ENCODE data around the gene SNX24.
"Not testable (repeated sequence)": the region's sequence is repeated elsewhere in the genome, so short reads cannot be mapped to it uniquely, and the experiment has no call there.

SNX24 gene

DNA sequence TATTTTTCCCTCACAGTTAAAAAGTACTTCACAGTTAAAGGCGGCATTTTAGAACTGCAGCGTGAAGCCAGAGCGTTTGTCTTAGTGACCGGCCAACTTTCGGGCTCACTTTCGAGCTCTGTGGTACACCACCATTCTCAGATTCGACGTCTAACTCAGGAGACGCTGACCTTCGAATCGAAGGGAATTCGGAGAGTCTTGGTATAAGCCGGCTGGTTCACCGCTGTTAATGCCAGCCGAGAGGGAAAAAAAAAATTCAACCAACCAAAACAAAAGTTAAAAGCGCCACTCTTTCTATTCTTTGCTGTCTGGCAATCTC lies 544 bp upstream of the SNX24 start:
- Histone ChIP-seq H3K4me1 (ENCODE audit: control insufficient read depth in 1 of 2, insufficient read depth in 2 of 2, low read length in 2 of 2) (peaks cover 8 to 9% of the 10 kb centered on the region in 2 donors), H3K9me3 (ENCODE audit: control insufficient read depth in 1 of 2, low read length in 2 of 2) (no peaks in the 10 kb centered on the region), H3K4me3 (ENCODE audit: low read depth in 1 of 2, low read length in 2 of 2) (peak overlapping the region; percentile 88 to 93), H3K36me3 (ENCODE audit: control insufficient read depth in 1 of 2, insufficient read depth in 2 of 2, low read length in 2 of 2) (peaks cover 0 to 6% of the 10 kb centered on the region in 2 donors), H3K27me3 (ENCODE audit: low read depth, low read length) (no peaks in the 10 kb centered on the region), H3K27ac (ENCODE audit: low read length) (peak overlapping the region; percentile 82)

DNA sequence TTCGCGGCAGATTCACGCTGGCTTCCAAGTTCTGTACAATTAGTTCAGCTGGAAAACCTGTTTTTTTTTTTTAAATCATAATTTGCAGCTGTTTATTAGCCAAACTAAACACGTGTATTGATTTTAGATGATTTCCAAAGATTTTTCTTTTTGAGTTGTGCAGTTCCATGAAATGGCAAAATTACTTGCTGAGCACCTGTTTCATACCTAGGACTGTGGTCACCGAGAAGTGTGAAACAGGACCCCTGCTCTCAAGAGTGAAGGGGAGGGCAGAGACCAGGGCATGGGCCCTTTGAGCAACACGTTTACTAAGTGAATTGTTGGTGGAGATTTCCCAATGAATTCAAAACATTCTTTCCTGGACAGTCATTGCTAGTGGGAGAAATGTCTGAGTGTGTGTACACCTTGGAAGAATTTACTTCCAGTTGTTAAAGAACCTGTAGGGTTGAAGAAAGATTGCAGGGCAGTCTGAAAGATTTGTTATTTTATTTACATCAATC lies 688 bp downstream of the SNX24 start:
- Histone ChIP-seq H3K9me3 (ENCODE audit: control insufficient read depth in 1 of 2, low read length in 2 of 2) (no peaks in the 10 kb centered on the region), H3K4me3 (ENCODE audit: low read depth in 1 of 2, low read length in 2 of 2) (peak overlapping the region; percentile 69 to 93), H3K27ac (ENCODE audit: low read length) (peak overlapping the region; percentile 76), H3K4me1 (ENCODE audit: control insufficient read depth in 1 of 2, insufficient read depth in 2 of 2, low read length in 2 of 2) (peaks cover 8 to 9% of the 10 kb centered on the region in 2 donors), H3K27me3 (ENCODE audit: low read depth, low read length) (no peaks in the 10 kb centered on the region), H3K36me3 (ENCODE audit: control insufficient read depth in 1 of 2, insufficient read depth in 2 of 2, low read length in 2 of 2) (peaks cover 0 to 6% of the 10 kb centered on the region in 2 donors)

DNA sequence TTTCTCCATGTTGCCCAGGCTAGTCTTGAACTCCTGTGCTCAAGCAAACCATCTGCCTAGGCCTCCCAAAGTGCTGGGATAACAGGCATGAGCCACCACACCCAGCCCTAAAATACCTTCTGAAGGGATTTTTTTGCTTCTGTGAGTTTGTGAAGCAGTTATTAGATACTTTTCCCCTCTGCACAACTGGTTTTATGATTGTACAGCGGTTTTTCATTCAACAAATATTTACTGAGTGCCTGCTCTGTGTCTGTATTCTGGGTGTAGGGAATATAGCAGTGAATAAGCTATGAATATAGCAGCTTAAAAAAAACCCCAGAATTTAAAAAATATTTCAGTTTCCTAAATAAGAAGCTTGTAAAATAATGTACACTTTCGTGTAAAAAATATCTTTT lies 2.3 kb downstream of the SNX24 start:
- peaks cover 0 to 6% of the 10 kb centered on the region in 2 donors for H3K36me3 ChIP-seq (ENCODE audit: control insufficient read depth in 1 of 2, insufficient read depth in 2 of 2, low read length in 2 of 2)
- H3K4me1 ChIP-seq (ENCODE audit: control insufficient read depth in 1 of 2, insufficient read depth in 2 of 2, low read length in 2 of 2) = peaks cover 8 to 9% of the 10 kb centered on the region in 2 donors
- H3K27me3 ChIP-seq (ENCODE audit: low read depth, low read length) = no peaks in the 10 kb centered on the region
- H3K27ac ChIP-seq (ENCODE audit: low read length) = no peak overlapping the region
- H3K4me3 ChIP-seq (ENCODE audit: low read depth in 1 of 2, low read length in 2 of 2) = no peak overlapping the region
- no peaks in the 10 kb centered on the region for H3K9me3 ChIP-seq (ENCODE audit: control insufficient read depth in 1 of 2, low read length in 2 of 2)

DNA sequence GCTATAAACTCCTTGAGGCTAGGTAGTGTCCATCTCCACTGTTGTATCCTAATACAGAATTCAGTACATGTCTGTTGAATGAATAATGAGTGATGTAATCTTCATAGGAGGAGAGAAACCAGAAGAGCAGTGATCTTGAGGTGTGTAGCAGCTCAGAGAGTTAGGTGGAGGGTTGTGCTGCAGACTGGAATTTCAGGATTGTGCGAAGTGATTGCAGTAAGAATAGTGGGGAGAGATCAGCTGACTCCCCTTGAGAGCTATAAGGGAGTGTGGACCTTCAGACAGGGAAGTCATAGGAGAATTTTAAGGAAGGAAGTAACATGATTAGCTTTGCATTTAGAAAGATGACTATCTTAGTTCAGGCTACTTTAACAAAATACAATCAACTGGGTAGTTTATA lies 4.4 kb downstream of the SNX24 start:
- H3K4me1 ChIP-seq (ENCODE audit: control insufficient read depth in 1 of 2, insufficient read depth in 2 of 2, low read length in 2 of 2) = peaks cover 0 to 4% of the 10 kb centered on the region in 2 donors
- no peaks in the 10 kb centered on the region for H3K9me3 ChIP-seq (ENCODE audit: control insufficient read depth in 1 of 2, low read length in 2 of 2)
- no peaks in the 10 kb centered on the region for H3K27me3 ChIP-seq (ENCODE audit: low read depth, low read length)
- no peak overlapping the region for H3K27ac ChIP-seq (ENCODE audit: low read length)
- H3K4me3 ChIP-seq (ENCODE audit: low read depth in 1 of 2, low read length in 2 of 2) = no peak overlapping the region
- H3K36me3 ChIP-seq (ENCODE audit: control insufficient read depth in 1 of 2, insufficient read depth in 2 of 2, low read length in 2 of 2) = peaks cover 0 to 6% of the 10 kb centered on the region in 2 donors

DNA sequence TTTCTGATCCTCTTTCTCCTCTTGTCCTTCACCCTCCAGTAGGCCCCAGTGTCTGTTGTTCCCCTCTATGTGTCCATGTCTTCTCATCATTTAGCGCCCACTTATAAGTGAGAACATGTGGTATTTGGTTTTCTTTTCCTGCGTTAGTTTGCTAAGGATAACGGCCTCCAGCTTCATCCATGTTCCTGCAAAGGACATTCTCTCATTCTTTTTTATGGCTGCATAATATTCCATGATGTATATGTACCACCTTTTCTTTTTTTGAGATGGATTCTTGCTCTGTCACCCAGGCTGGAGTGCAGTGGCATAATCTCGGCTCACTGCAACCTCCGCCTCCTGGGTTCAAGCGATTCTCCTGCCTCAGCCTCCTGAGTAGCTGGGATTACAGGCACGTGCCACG lies 12.1 kb downstream of the SNX24 start:
- not testable (repeated sequence) for H3K9me3 ChIP-seq (ENCODE audit: control insufficient read depth in 1 of 2, low read length in 2 of 2); H3K4me3 ChIP-seq (ENCODE audit: low read depth in 1 of 2, low read length in 2 of 2); H3K27ac ChIP-seq (ENCODE audit: low read length); H3K27me3 ChIP-seq (ENCODE audit: low read depth, low read length); H3K36me3 ChIP-seq (ENCODE audit: control insufficient read depth in 1 of 2, insufficient read depth in 2 of 2, low read length in 2 of 2); H3K4me1 ChIP-seq (ENCODE audit: control insufficient read depth in 1 of 2, insufficient read depth in 2 of 2, low read length in 2 of 2)

DNA sequence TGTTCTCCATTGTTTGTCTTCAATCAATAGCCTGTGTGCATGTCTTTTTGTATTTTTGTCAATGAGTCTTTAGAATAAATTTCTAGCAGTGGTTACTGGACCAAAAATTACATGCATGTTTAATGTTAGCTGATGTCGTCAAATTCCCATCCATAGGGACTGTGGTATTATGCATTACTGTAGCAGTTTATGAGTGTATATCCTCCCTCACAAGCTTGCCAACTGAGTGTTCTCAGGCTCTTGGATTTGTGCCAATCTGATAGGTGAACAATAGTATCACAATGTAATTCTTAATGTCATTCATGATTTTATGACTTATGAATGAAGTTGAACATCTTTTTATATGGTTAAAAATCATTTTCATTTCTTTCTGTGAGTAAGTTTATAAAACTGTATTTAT lies 13.0 kb downstream of the SNX24 start:
- Histone ChIP-seq H3K36me3 (ENCODE audit: control insufficient read depth in 1 of 2, insufficient read depth in 2 of 2, low read length in 2 of 2) (no peaks in the 10 kb centered on the region), H3K9me3 (ENCODE audit: control insufficient read depth in 1 of 2, low read length in 2 of 2) (no peaks in the 10 kb centered on the region), H3K27ac (ENCODE audit: low read length) (no peak overlapping the region), H3K27me3 (ENCODE audit: low read depth, low read length) (no peaks in the 10 kb centered on the region), H3K4me3 (ENCODE audit: low read depth in 1 of 2, low read length in 2 of 2) (no peak overlapping the region), H3K4me1 (ENCODE audit: control insufficient read depth in 1 of 2, insufficient read depth in 2 of 2, low read length in 2 of 2) (no peaks in the 10 kb centered on the region)

DNA sequence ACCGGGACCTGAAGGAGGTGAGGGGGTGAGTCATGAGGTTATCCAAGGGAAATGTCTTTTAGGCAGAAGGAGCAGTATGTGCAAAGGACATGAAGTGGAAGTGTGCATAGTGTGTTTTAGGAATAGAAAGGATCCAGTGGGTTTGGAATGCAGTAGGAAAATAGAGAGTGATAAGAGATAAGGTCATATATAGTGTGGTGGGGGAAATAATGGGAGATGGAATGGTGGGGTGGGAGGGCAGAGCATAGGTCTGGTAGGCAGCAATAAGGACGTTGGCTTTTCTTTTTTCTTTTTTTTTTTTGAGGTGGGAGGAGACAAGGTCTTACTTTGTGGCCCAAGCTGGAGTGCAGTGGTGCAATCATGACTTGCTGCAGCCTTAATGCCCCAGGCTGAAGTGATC lies 17.8 kb downstream of the SNX24 start:
- Histone ChIP-seq H3K4me3 (ENCODE audit: low read depth in 1 of 2, low read length in 2 of 2) (no peak overlapping the region), H3K27me3 (ENCODE audit: low read depth, low read length) (no peaks in the 10 kb centered on the region), H3K36me3 (ENCODE audit: control insufficient read depth in 1 of 2, insufficient read depth in 2 of 2, low read length in 2 of 2) (peaks cover 0 to 3% of the 10 kb centered on the region in 2 donors), H3K9me3 (ENCODE audit: control insufficient read depth in 1 of 2, low read length in 2 of 2) (peaks cover 0 to 1% of the 10 kb centered on the region in 2 donors), H3K4me1 (ENCODE audit: control insufficient read depth in 1 of 2, insufficient read depth in 2 of 2, low read length in 2 of 2) (no peaks in the 10 kb centered on the region), H3K27ac (ENCODE audit: low read length) (no peak overlapping the region)

DNA sequence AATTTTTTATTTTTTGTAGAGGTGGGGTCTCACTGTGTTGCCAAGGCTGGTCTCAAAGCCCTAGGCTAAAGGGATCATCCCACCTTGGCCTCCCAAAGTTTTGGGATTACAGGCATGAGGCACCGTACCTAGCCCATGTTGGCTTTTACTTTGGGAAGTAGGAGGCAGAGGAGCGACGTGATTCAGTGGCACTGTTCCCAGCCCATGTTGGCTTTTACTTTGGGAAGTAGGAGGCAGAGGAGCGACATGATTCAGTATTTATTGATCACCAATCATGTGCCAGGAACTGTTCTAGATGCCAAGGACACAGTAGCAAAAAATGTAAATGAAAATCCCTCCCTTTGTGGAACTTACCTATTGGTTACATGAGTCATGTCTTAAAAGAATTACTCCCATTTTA lies 18.3 kb downstream of the SNX24 start:
- Histone ChIP-seq H3K4me1 (ENCODE audit: control insufficient read depth in 1 of 2, insufficient read depth in 2 of 2, low read length in 2 of 2) (no peaks in the 10 kb centered on the region), H3K9me3 (ENCODE audit: control insufficient read depth in 1 of 2, low read length in 2 of 2) (peaks cover 0 to 4% of the 10 kb centered on the region in 2 donors), H3K27me3 (ENCODE audit: low read depth, low read length) (no peaks in the 10 kb centered on the region), H3K27ac (ENCODE audit: low read length) (no peak overlapping the region), H3K36me3 (ENCODE audit: control insufficient read depth in 1 of 2, insufficient read depth in 2 of 2, low read length in 2 of 2) (peaks cover 0 to 7% of the 10 kb centered on the region in 2 donors), H3K4me3 (ENCODE audit: low read depth in 1 of 2, low read length in 2 of 2) (no peak overlapping the region)

DNA sequence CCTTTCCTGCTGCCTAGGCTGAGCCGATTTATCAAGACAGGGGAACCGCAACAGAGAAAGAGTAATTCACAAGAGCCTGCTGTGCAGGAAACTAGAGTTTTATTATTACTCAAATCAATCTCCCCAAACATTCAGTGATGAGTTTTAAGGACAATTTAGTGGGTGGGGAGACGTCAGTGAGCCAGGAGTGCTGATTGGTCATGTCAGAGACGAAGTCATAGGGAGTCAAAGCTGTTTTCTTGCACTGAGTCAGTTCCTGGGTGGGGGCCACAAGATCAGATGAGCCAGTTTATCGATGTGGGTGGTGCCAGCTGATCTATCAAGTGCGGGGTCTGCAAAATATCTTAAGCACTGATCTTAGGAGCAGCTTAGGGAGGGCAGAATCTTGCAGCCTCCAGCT lies 19.0 kb downstream of the SNX24 start:
- no peaks in the 10 kb centered on the region for H3K4me1 ChIP-seq (ENCODE audit: control insufficient read depth in 1 of 2, insufficient read depth in 2 of 2, low read length in 2 of 2)
- no peak overlapping the region for H3K27ac ChIP-seq (ENCODE audit: low read length)
- H3K9me3 ChIP-seq (ENCODE audit: control insufficient read depth in 1 of 2, low read length in 2 of 2) = peaks cover 0 to 4% of the 10 kb centered on the region in 2 donors
- H3K27me3 ChIP-seq (ENCODE audit: low read depth, low read length) = no peaks in the 10 kb centered on the region
- no peak overlapping the region for H3K4me3 ChIP-seq (ENCODE audit: low read depth in 1 of 2, low read length in 2 of 2)
- peaks cover 0 to 8% of the 10 kb centered on the region in 2 donors for H3K36me3 ChIP-seq (ENCODE audit: control insufficient read depth in 1 of 2, insufficient read depth in 2 of 2, low read length in 2 of 2)

DNA sequence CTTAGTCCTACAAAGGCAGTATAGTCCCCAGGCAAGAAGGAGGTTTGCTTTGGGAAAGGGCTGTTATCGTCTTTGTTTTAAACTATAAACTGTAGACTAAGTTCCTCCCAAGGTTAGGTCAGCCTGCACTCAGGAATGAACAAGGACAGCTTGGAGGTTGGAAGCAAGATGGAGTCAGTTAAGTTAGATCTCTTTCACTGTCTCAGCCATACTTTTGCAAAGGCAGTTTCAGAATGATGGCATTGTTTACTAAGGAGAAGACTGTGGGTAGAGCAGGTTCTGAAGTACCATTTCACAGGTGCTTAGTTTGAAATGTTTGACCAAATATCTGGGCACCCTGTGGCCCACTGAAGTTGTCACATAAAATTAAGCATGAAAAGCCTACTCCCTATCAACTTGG lies 19.4 kb downstream of the SNX24 start:
- no peaks in the 10 kb centered on the region for H3K27me3 ChIP-seq (ENCODE audit: low read depth, low read length)
- H3K4me1 ChIP-seq (ENCODE audit: control insufficient read depth in 1 of 2, insufficient read depth in 2 of 2, low read length in 2 of 2) = no peaks in the 10 kb centered on the region
- H3K36me3 ChIP-seq (ENCODE audit: control insufficient read depth in 1 of 2, insufficient read depth in 2 of 2, low read length in 2 of 2) = peaks cover 0 to 8% of the 10 kb centered on the region in 2 donors
- H3K9me3 ChIP-seq (ENCODE audit: control insufficient read depth in 1 of 2, low read length in 2 of 2) = peaks cover 0 to 4% of the 10 kb centered on the region in 2 donors
- no peak overlapping the region for H3K27ac ChIP-seq (ENCODE audit: low read length)
- no peak overlapping the region for H3K4me3 ChIP-seq (ENCODE audit: low read depth in 1 of 2, low read length in 2 of 2)

DNA sequence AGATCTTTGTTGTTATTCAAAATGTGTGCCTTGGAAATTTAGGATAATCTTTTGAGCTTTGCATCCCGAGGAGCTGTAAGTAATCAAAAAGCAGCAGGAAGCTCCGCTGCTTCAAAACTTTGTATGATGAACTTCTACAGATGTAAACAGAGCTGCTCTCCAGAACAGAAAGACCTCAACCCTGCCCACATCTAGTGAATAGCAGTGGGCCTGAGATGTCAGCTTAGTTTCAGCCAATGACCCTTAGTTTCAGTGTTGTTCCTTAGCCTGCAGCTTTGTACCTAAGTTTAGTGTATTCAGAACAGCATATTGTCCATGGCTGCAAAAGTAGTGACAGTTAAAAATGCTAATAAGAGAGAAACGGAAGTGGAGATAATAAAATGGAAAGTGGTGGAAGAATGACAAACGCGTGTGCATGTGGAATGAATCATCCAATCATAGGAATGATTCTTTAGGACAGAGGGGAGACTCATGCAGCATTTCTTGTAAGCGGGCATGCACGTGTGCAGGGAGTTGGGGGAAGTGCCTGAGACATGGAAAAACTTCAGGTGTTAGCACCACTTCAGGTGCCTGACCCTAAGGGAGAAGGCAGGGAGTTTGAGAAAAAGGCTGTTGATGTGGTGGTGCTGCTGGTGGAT lies 24.9 kb downstream of the SNX24 start:
- Histone ChIP-seq H3K27ac (ENCODE audit: low read length) (no peak overlapping the region), H3K9me3 (ENCODE audit: control insufficient read depth in 1 of 2, low read length in 2 of 2) (peaks cover 0 to 4% of the 10 kb centered on the region in 2 donors), H3K27me3 (ENCODE audit: low read depth, low read length) (no peaks in the 10 kb centered on the region), H3K4me3 (ENCODE audit: low read depth in 1 of 2, low read length in 2 of 2) (no peak overlapping the region), H3K36me3 (ENCODE audit: control insufficient read depth in 1 of 2, insufficient read depth in 2 of 2, low read length in 2 of 2) (peaks cover 0 to 8% of the 10 kb centered on the region in 2 donors), H3K4me1 (ENCODE audit: control insufficient read depth in 1 of 2, insufficient read depth in 2 of 2, low read length in 2 of 2) (no peaks in the 10 kb centered on the region)

DNA sequence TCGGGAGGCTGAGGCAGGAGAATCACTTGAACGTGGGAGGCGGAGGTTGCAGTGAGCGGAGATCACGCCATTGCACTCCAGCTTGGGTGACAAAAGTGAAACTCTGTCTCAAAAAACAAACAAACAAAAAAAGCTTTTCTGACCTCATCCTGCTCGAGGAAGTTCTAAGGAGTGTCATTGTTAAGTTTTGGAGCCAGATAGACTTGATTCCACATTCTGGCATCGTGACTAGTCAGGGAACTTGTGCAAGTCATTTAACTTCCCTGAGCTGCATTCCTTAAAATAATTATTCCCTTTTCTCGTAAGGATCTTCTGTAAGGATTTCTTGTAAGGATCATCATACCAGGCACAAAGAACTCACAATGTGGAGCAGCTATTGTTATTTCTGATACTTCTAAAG lies 26.2 kb downstream of the SNX24 start:
- H3K27ac ChIP-seq (ENCODE audit: low read length) = no peak overlapping the region
- no peaks in the 10 kb centered on the region for H3K4me1 ChIP-seq (ENCODE audit: control insufficient read depth in 1 of 2, insufficient read depth in 2 of 2, low read length in 2 of 2)
- no peaks in the 10 kb centered on the region for H3K27me3 ChIP-seq (ENCODE audit: low read depth, low read length)
- H3K4me3 ChIP-seq (ENCODE audit: low read depth in 1 of 2, low read length in 2 of 2) = no peak overlapping the region
- peaks cover 0 to 8% of the 10 kb centered on the region in 2 donors for H3K36me3 ChIP-seq (ENCODE audit: control insufficient read depth in 1 of 2, insufficient read depth in 2 of 2, low read length in 2 of 2)
- H3K9me3 ChIP-seq (ENCODE audit: control insufficient read depth in 1 of 2, low read length in 2 of 2) = peaks cover 0 to 4% of the 10 kb centered on the region in 2 donors
